WI38 (cell line): ENCODE data around the gene DPYSL3.

ENCODE experiments used
- H3K4me3 ChIP-seq: 2 replicates; pipeline ENCODE4 v1.5.1; 2011; ENCODE audit warnings: low read depth, mild to moderate bottlenecking, control low read depth, low read length
- TF ChIP-seq, protein P1 (sequence below): IDR thresholded peaks from 2 replicates; pipeline ENCODE4 v1.5.1; 2012; ENCODE audit warnings: low read depth, mild to moderate bottlenecking, control low read depth, low read length

Gene DPYSL3

DNA sequence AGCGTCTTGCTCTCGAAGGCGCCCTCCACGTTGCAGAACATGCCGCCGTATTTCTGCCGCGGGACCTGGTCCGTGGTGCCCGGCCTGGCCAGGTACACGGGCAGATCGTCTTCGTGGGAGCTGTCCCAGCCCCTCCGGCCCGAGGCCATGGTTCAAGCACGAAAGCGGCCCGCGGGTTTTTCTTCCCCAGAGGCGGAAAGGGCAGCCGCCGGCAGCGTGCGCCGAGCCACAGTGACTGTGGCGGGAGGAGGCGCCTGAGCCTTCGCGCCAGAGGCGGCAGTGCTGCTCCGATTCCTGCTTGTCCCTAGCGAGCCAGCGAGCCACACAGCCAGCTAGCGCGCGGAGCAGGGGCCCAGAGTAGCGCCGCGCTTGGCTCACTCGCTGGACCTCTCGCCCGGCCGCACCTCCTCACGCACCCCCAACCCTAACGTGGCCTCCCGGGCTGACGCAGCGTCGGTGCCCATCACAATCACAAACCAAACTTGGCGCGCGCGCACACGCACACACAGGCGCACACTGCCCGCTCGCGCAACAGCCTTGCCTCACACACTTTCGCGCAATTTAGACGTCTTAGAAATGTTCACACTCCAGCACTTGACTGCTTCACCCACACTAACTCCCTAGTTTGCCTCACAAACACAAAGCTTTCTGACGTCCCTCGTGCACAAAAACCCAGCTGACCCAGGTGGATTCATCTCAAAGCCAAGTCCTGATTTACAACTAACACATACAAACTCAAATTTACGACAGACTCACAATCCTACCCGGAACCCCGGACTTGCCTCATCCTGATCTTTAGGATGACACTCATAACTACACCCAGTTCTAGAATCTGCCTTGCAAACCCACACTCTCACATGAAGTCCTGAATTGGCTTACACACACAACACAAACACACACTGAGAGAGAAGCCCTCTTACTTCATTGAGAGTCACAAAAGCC, at the start of gene DPYSL3:
Gene DPYSL3, minus strand, starts transcription at position 359 of the 942 bp plus-strand sequence. Its CDS starts 210 bp downstream, at position 149.
- peak within 1 kb of the TSS; percentile 90 for H3K4me3 ChIP-seq
- TF ChIP-seq, protein P1, sequence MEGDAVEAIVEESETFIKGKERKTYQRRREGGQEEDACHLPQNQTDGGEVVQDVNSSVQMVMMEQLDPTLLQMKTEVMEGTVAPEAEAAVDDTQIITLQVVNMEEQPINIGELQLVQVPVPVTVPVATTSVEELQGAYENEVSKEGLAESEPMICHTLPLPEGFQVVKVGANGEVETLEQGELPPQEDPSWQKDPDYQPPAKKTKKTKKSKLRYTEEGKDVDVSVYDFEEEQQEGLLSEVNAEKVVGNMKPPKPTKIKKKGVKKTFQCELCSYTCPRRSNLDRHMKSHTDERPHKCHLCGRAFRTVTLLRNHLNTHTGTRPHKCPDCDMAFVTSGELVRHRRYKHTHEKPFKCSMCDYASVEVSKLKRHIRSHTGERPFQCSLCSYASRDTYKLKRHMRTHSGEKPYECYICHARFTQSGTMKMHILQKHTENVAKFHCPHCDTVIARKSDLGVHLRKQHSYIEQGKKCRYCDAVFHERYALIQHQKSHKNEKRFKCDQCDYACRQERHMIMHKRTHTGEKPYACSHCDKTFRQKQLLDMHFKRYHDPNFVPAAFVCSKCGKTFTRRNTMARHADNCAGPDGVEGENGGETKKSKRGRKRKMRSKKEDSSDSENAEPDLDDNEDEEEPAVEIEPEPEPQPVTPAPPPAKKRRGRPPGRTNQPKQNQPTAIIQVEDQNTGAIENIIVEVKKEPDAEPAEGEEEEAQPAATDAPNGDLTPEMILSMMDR, result 0 out of 2 replicates have a peak, but pooled peaks have one; percentile 18

DNA sequence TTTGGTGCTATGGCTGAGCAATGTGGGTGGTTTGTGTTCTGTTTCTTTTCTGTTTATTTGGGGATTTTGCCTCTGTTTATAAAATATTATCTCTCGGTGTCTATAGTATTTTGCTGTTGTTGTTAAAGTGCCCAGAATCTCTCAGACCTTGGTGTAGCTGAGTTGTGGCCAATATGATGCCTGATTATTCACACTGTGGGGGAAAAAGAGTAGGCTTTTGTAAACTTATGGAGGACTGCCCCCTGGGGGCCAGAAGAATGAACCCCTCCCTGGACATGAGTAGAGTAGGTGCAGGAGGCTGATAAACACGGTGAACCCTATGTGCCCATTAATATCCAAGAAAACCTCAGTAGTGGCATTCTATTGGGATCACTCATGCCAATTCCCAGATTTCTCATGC, 49.0 kb upstream of the DPYSL3 start:
- no peak overlapping the region for H3K4me3 ChIP-seq
- TF ChIP-seq, protein P1, result peak; percentile 67

DNA sequence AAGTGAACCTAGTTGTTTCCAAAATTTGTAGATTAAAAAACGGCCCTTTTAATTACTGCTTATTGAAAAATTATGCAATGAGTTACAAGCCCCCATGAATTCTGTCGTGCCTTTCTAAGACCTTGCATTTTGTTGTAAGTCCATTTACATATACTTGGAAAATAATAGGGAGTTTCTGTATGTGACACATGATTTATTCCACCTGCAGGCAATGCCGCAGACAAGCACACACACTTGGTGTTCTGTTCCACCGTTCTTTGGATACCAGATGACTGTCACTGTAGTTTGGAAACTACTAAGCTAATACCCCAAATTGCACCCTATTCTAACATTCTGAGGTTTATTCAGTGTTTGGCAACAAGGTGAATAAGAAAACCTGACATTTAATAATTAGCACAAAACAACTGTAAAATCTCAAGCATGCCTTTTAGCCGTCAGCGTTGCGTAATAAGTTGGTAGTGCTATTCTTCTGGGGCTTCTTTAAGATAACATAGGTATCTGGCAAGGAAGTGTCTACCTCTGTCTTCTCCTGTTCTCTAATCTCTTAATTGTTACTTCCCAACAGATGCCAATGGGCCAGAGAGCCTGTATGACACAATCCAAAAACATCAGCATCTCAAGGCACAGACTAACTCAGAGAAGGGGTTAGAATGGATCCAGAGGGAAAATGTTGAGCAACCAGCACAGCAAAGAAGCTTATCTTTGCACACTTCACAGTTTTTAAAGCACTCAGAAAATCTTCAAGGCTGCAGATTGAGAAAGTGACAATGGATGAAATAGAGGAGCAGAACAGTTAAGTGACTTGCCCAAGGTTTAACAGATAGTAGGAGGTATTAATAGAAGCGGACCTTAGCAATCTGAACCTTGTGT, 48.2 kb upstream of the DPYSL3 start:
- TF ChIP-seq, protein P1, result no peak
- H3K4me3 ChIP-seq, result no peak overlapping the region

DNA sequence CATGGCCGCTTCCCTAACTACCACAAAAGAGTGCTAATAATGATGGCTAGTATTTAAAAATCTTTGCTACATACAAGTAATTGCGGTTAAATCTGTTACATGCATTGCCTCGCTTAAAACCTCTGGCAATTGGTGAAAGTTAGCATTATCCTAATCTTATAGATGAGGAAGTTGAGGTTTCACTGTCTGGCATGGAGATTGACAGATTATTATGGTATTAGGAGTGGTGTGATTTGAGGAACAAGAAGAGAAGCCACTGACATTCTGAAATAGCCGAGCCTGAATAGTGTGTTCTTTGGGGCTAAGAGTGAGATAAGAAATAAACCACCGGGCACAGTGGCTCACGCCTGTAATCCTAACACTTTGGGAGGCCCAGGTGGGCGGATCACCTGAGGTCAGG, 45.3 kb upstream of the DPYSL3 start:
- TF ChIP-seq, protein P1, result no peak
- H3K4me3 ChIP-seq, result no peak overlapping the region

DNA sequence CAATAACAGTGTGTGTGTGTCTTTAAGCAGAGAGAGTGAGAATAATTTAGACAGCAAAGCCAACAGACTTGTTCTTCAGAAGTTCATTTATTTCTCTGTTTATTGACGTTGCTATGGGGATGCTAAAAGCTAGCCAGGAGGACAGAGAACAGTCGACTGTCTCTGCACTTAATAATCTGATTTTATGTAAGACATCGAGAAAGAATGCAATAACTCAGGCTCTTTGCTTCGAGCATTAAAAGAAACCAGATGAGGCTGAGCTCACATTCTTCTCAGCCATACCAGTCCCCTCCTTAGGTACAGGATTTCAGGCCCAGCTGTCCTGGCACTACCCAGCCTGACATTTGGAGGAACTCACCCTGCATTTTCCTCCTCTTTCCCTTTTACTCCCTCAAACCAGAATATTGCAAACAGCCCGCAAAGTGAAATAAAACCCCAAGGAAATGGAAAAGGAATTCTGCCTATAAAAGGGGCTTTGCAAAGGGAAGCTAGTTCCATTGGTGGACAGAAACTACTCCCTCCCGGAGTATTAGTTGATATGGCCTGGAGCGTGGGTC, 44.5 kb upstream of the DPYSL3 start:
- TF ChIP-seq, protein P1, result no peak
- H3K4me3 ChIP-seq, result peak overlapping the region; percentile 22

DNA sequence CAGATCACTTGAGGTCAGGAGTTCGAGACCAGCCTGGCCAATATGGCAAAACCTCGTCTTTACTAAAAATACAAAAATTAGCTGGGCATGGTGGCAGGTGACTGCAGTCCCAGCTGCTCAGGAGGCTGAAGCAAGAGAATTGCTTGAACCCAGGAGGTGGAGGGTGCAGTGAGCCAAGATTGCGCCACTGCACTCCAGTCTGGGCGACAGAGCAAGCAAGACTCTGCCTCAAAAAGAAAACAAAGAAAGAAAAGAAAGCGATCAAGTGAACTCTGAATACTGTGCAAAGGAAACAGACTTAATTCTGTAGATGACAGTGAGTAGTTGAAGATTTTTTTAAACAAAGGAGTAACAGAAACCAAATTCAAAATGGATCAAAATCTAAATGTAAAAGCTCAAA, 43.9 kb upstream of the DPYSL3 start:
- H3K4me3 ChIP-seq, result peak overlapping the region; percentile 22

DNA sequence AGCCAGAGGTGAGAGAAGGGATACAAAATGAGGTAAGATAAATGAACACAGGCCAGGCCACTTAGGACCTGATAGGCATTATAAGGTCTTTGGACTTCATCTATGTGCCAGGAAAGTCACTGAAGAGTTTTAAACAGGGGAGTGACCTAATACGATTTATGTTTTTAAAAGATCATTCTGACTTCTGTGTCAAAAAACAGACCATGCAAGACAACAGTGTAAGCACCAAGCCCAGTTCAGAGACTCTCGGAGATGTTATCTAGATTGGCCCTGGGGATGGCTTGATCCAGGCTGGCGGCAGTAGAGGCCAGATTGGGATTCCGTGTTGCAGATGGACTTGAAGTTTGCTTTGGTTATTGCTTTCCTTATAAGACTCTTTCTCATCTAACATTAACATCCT, 43.0 kb upstream of the DPYSL3 start:
- TF ChIP-seq, protein P1, result no peak

More for the DNA sequence above, 43.0 kb upstream of the DPYSL3 start:
- no peak overlapping the region for H3K4me3 ChIP-seq
